Heart left ventricle (tissue), 16 donors: ENCODE data around the gene TRHDE. TPM values are rescaled to one million over a fixed set of nuclear protein-coding genes. Genes with fewer than 3 reads are reported as not detected.

ENCODE experiments used
- ATAC-seq, 4 donors: fragments of 200-7000 bp; cut with Tn5 transposase; one replicate each; pipeline ENCODE4 v1.9.1; 2020 to 2022; ENCODE audit warnings: moderate library complexity in 4 of 4, mild to moderate bottlenecking in 3 of 4, moderate number of reproducible peaks in 1 of 4
- DNase-seq, 5 donors: peaks; one replicate each; pipeline ENCODE4 v3.0.0-alpha.2; 2020
- H3K27ac ChIP-seq, 12 donors: fragments of 200-600 bp; sonication (generic) in 4 of 12; one replicate each; pipeline versions ENCODE4 v1.5.0 to v1.8.0; 2016 to 2022; ENCODE audit warnings: mild to moderate bottlenecking in 2 of 12
- H3K27me3 ChIP-seq, 9 donors: fragments of 200-600 bp; sonication (generic) in 2 of 9; one replicate each; pipeline versions ENCODE4 v1.5.1 to v1.8.0; 2016 to 2022; ENCODE audit warnings: mild to moderate bottlenecking in 3 of 9
- H3K36me3 ChIP-seq, 9 donors: fragments of 200-600 bp; sonication (generic) in 2 of 9; one replicate each; pipeline versions ENCODE4 v1.5.0 to v1.8.0; 2018 to 2022; ENCODE audit warnings: mild to moderate bottlenecking in 2 of 9
- H3K4me1 ChIP-seq, 12 donors: fragments of 200-600 bp; sonication (generic) in 4 of 12; one replicate each; pipeline versions ENCODE4 v1.5.0 to v1.8.0; 2016 to 2022; ENCODE audit warnings: mild to moderate bottlenecking in 3 of 12
- H3K4me3 ChIP-seq, 12 donors: fragments of 200-600 bp; sonication (generic) in 4 of 12; one replicate each; pipeline versions ENCODE4 v1.5.0 to v1.8.0; 2017 to 2022; ENCODE audit warnings: mild to moderate bottlenecking in 9 of 12, moderate library complexity in 4 of 12
- H3K9me3 ChIP-seq, 12 donors: fragments of 200-600 bp; sonication (generic) in 4 of 12; one replicate each; pipeline versions ENCODE4 v1.5.0 to v1.8.0; 2016 to 2022; ENCODE audit warnings: mild to moderate bottlenecking in 1 of 12
- POLR2A ChIP-seq, 2 donors: fragments of 450-650 bp; IDR thresholded peaks; one replicate each; pipeline ENCODE4 v1.6.1; 2017; ENCODE audit warnings: antibody characterized with exemption in 2 of 2, mild to moderate bottlenecking in 2 of 2, moderate library complexity in 2 of 2
- WGBS, 4 donors: extraction: QIAGEN DNeasy Blood & Tissue Kit in 2 of 4; methylation state at CpG; one replicate each; pipeline versions ENCODE4 v1.1.5 to v1.1.7; 2013 to 2018; 5-methylcytosine and 5-hydroxymethylcytosine counted together
- intact Hi-C, 10 donors: fragments of 100-400 bp; cut with DNase I; formaldehyde crosslinking; loops; one replicate each; pipeline versions ENCODE4 v1.11.1 to v1.14.2; 2022
- long read RNA-seq, 3 donors: library from polyadenylated mRNA; unstranded; transcript quantifications; one replicate each; pipeline ENCODE4 v2.0.0, GENCODE V29; 2020 to 2021
- polyA plus RNA-seq, 2 donors: library from polyadenylated mRNA; stranded (reverse); fragments of 200-250 nt; gene quantifications; one replicate each; pipeline ENCODE4 v1.2.3, GENCODE V29; 2013
- total RNA-seq, 9 donors: library from RNA; depleted of rRNA in 2 of 9; stranded (reverse); fragments of >200 nt in 2 of 9; fragmentation: NEBNext Ultra II Directional in 3 of 9; extraction: Animal tissue kit (Norgen Biotek cat#: 25700) in 3 of 9; gene quantifications; one replicate each; pipeline versions ENCODE4 v1.1.0 to v1.2.4, GENCODE V29; 2016 to 2023
- TF ChIP-seq, protein P1 (sequence below), 12 donors: fragments of 200-600 bp; sonication (generic) in 4 of 12; IDR thresholded peaks; one replicate each; pipeline versions ENCODE4 v1.5.0 to v1.8.0; 2018 to 2022; ENCODE audit warnings: antibody characterized with exemption in 12 of 12, mild to moderate bottlenecking in 5 of 12
- donor health status: ischemic (EF 13 %, LVEDD 7.1; RV severe dilation, severe dysfunction).
- donor health status: healthy with polysubstance abuse.
- donor health status: DM: no; HTN: yes; CAD: no.
- donor health status: DM: no; HTN: no; CAD: no.
- donor health status: ischemic (EF 25% LVEDD 6.9; RV normal size, moderate dysfunction).
- donor health status: ischemic (EF 25% LVEDD 5.7; RV mildly dilated, moderate dysfunction).
- donor health status: healthy.
- donor health status: DM: yes; HTN: yes; CAD: no.
- donor health status: ischemic (EF 35%, LVEDD 5.7; RV mildly dilated, moderate dysfunction).
- donor health status: nonischemic (EF 11% LVEDD 7.7; RV severe dilation, severe dysfunction).
- donor health status: DM: yes; HTN: yes; CAD: no.
- donor health status: PGD.
- donor health status: ischemic (EF 29% LVEDD 5.4; RV normal size, mild dysfunction).
- donor health status: nonischemic (EF 23%, LVEDD 6.1; RV moderate dilation, normal function).

The TRHDE gene, protein sequence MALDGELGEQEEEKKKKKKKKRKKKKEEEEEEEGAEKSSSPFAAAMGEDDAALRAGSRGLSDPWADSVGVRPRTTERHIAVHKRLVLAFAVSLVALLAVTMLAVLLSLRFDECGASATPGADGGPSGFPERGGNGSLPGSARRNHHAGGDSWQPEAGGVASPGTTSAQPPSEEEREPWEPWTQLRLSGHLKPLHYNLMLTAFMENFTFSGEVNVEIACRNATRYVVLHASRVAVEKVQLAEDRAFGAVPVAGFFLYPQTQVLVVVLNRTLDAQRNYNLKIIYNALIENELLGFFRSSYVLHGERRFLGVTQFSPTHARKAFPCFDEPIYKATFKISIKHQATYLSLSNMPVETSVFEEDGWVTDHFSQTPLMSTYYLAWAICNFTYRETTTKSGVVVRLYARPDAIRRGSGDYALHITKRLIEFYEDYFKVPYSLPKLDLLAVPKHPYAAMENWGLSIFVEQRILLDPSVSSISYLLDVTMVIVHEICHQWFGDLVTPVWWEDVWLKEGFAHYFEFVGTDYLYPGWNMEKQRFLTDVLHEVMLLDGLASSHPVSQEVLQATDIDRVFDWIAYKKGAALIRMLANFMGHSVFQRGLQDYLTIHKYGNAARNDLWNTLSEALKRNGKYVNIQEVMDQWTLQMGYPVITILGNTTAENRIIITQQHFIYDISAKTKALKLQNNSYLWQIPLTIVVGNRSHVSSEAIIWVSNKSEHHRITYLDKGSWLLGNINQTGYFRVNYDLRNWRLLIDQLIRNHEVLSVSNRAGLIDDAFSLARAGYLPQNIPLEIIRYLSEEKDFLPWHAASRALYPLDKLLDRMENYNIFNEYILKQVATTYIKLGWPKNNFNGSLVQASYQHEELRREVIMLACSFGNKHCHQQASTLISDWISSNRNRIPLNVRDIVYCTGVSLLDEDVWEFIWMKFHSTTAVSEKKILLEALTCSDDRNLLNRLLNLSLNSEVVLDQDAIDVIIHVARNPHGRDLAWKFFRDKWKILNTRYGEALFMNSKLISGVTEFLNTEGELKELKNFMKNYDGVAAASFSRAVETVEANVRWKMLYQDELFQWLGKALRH
- total RNA-seq (1 to 10 TPM in 2 of 9 donors, under 1 TPM in 6, not detected in 1; 0.08 to 3.1 (median 0.45) TPM), polyA plus RNA-seq (under 1 TPM; 0.01 to 0.04 TPM)
- long read RNA-seq, donor 1, result 0 reads
- long read RNA-seq, donor 2, result 0 reads
- long read RNA-seq, donor 3, result 0 reads

GRCh38 chr12:72272091-72272661 lies at the start of gene TRHDE:
Gene TRHDE (plus strand): TSS chr12:72272370. CDS start chr12:72272644, 274 bp downstream.
- Histone ChIP-seq H3K4me1 (peaks cover 0 to 29% (median 6%) of the 10 kb centered on the region in 12 donors), H3K36me3 (no peaks in the 10 kb centered on the region), H3K4me3 (peak within 1 kb of the TSS; percentile 8 to 61 (median 50)), H3K9me3 (no peaks in the 10 kb centered on the region), H3K27ac (peak within 1 kb of the TSS in 2 of 12 donors; percentile 19 to 29), H3K27me3 (peaks cover 23 to 90% (median 52%) of the 10 kb centered on the region in 9 donors)
- intact Hi-C loops, result no loop called here
- TF ChIP-seq, protein P1, sequence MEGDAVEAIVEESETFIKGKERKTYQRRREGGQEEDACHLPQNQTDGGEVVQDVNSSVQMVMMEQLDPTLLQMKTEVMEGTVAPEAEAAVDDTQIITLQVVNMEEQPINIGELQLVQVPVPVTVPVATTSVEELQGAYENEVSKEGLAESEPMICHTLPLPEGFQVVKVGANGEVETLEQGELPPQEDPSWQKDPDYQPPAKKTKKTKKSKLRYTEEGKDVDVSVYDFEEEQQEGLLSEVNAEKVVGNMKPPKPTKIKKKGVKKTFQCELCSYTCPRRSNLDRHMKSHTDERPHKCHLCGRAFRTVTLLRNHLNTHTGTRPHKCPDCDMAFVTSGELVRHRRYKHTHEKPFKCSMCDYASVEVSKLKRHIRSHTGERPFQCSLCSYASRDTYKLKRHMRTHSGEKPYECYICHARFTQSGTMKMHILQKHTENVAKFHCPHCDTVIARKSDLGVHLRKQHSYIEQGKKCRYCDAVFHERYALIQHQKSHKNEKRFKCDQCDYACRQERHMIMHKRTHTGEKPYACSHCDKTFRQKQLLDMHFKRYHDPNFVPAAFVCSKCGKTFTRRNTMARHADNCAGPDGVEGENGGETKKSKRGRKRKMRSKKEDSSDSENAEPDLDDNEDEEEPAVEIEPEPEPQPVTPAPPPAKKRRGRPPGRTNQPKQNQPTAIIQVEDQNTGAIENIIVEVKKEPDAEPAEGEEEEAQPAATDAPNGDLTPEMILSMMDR (IDR thresholded peaks at IDR 0.05), result no peak
- 1% methylated on average over 42 to 60 of the region's 60 CpGs for WGBS, 4 donors
- DNase-seq, result peak in 2 of 5 donors; percentile 10 to 15
- ATAC-seq, result peak in 3 of 4 donors; percentile 36 to 54 (median 52)

- H3K27ac ChIP-seq, result no peak overlapping the region
- ATAC-seq (no peak), DNase-seq (no peak)
- 65 to 79% (median 78%) methylated on average over 1 of the region's 1 CpG for WGBS, 4 donors
- no peaks in the 10 kb centered on the region for H3K27me3 ChIP-seq
- no peaks in the 10 kb centered on the region for H3K9me3 ChIP-seq
- no peak for TF ChIP-seq POLR2A (IDR thresholded peaks at IDR 0.05)
- TF ChIP-seq, protein P1 (IDR thresholded peaks at IDR 0.05), result no peak
- intact Hi-C loops, result no loop called here
- H3K4me1 ChIP-seq, result no peaks in the 10 kb centered on the region
- H3K36me3 ChIP-seq, result no peaks in the 10 kb centered on the region
- no peak overlapping the region for H3K4me3 ChIP-seq
Measured at GRCh38 chr12:72226510-72226909, 45.7 kb upstream of the TRHDE start.

GRCh38 chr12:72228424-72228823 lies 43.7 kb upstream of the TRHDE start:
- H3K4me3 ChIP-seq, result no peak overlapping the region
- H3K27me3 ChIP-seq, result no peaks in the 10 kb centered on the region
- H3K9me3 ChIP-seq, result no peaks in the 10 kb centered on the region
- intact Hi-C loops, result no loop called here
- TF ChIP-seq, protein P1 (IDR thresholded peaks at IDR 0.05), result no peak
- TF ChIP-seq POLR2A (IDR thresholded peaks at IDR 0.05), result no peak
- no peak for ATAC-seq
- no peaks in the 10 kb centered on the region for H3K4me1 ChIP-seq
- H3K36me3 ChIP-seq, result no peaks in the 10 kb centered on the region
- no peak overlapping the region for H3K27ac ChIP-seq
- no peak for DNase-seq
